ENCODE measurements around the gene CACNB2. TPM values are rescaled to one million over a fixed set of nuclear protein-coding genes. Genes with fewer than 3 reads are reported as not detected.

The CACNB2 gene
- total RNA-seq, 1 experiment from 2014 or later: not detected

DNA sequence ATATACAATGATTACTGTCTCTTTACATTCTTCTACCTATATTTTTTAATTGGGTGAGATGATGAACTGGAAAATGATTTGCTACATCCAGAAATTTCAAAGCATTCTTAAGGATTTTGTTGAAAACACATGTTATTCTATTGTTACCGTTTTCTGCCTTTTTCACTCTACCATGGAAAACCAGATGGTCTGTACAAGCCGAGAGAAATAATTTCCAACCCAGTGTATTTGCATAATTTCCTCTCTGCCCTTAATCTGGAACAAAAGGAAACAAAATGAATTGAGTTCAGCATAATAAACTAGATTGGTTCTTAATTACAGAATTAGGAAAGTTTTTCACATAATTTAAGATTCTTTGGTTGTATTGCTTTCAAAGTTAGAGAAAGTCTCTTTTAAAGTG, 211.2 kb downstream of the CACNB2 start:
- in situ Hi-C loops (cut with HindIII; ENCODE audit: low sequenced_read_pairs): no loop called here
- peak; percentile 52 for DNase-seq (ENCODE audit: low spot score)

DNA sequence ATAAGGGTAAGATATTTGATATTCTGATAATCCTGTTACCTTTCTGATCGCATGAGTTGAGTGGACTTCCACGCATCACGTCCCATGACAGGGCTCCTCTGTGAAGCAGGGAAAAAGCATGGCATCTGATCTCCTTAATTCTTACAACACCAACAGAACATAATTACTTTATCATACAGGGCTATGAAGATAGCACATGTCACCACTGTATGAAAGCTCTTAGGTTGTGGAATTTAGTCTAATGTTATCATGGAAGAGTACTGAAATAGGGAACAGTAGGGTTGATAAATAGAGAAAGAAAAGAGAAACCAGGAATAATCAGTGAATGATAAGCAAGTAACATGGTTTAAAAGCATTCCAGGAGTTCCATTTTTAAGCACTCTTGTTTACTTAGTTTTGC, 212.0 kb downstream of the CACNB2 start:
- in situ Hi-C loops (cut with HindIII; ENCODE audit: low sequenced_read_pairs): no loop called here
- no peak for DNase-seq (ENCODE audit: low spot score)

DNA sequence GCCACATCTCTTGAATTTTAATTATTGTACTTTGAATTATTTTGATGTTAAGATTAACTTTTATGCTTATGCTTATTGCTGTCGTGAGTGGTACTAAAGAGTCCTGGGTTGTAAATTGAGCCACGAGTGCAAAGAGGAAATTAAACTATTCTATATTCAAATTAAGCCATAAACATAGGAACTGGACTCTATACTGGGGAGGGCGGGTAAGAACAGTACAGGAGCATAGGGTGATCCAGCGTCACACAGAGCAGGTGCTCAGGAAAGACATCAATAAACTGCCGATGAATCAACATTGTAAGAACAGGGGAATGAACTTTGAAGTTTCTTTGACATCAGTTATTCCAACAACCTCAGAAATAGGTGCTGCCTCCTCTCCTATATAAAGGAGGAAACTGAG, 219.6 kb downstream of the CACNB2 start:
- in situ Hi-C loops (cut with HindIII; ENCODE audit: low sequenced_read_pairs): no loop called here
- DNase-seq (ENCODE audit: low spot score): no peak

DNA sequence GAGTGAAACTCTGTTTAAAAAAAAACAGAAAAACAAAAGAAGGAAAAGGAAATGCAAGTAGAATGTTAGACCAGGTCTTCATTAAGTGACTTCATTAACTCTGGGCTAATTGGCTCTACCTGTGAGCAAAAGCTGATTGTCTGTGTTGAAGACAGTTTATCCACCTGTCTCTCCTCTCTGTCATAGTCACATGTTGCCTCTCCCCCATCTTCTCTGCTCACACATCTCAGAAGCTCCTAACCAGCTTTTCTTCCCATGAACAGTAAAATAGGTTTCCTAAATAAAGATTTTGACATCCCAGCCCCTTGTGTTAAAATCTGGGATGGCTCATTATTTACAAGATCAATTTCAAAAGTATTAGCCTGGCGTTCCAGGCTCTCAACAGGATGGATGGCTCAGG, 222.7 kb downstream of the CACNB2 start:
- DNase-seq (ENCODE audit: low spot score): no peak
- in situ Hi-C loops (cut with HindIII; ENCODE audit: low sequenced_read_pairs): no loop called here

DNA sequence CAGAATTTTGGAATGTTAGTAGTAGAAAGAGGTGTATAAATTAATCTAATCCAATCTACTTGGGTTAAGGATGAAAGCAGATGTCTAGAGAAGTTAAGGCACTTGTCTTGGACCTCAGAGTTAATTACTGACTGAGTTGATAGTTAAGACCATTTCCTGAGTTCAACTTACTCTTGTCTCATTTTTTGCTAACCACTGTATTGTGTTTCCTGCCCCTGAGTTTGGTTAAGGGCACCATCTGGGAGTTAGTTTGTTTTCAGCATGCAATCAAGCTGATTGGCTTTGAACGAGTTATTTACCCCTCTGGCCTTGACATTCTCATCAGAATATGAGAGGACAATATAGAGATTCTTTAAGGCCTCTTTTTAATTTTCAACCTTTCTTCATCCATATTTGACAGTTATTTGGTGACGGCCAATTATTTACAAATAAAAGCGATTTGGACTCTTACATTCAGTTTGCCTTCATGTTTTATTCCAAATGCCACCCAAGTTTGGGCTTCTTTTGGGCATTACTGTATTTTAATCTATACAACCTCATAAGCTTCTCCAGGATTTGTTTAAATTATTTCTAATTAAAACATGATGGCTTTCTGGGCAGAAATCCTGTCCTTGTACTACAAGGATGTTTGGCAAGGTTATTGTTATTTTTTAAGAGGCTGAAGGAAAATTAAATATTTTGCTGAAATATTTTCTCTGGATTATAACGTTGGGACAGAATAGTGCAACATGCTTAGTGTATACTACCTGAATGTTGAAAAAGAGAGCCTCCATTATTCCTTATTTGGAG, 225.0 kb downstream of the CACNB2 start:
- in situ Hi-C loops (cut with HindIII; ENCODE audit: low sequenced_read_pairs): no loop called here
- no peak for DNase-seq (ENCODE audit: low spot score)

DNA sequence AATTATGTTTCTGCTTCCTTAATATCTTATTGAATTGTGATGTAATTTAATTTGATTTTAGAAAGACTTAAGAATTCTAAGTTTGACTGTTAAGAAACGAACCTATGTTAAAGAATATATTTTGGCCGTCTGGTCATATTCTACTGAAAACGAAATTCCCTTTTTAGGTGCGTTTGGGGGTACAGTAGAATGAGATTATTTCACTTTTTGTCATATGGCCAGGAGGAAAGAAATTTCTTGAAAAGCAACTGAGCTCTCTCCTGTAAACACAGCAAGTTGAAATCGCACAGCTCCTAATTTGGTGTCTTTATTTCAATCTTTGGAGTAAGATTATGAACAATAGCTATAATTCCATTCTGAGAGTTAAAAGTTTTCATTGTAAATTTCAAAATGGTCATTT, 227.6 kb downstream of the CACNB2 start:
- no peak for DNase-seq (ENCODE audit: low spot score)
- in situ Hi-C loops (cut with HindIII; ENCODE audit: low sequenced_read_pairs): no loop called here

DNA sequence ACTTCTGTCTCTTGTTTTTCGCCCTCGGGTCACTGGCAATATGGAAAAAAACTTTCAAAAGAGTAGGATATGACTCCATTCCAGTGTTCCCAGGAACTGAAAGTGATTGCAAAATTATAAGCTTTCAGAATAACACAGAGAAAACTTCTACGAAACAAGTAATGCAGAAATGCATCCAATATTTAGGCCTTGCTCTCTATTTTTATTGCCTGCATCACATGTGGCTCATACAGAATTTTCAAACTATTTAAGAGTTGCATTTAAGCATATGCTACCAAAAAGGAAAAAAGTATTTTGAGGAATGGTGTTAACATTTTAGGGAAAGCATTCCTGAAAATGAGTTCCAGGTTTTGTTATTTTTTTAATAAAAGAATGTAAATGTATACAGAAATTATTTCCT, 228.0 kb downstream of the CACNB2 start:
- in situ Hi-C loops (cut with HindIII; ENCODE audit: low sequenced_read_pairs): no loop called here
- no peak for DNase-seq (ENCODE audit: low spot score)

DNA sequence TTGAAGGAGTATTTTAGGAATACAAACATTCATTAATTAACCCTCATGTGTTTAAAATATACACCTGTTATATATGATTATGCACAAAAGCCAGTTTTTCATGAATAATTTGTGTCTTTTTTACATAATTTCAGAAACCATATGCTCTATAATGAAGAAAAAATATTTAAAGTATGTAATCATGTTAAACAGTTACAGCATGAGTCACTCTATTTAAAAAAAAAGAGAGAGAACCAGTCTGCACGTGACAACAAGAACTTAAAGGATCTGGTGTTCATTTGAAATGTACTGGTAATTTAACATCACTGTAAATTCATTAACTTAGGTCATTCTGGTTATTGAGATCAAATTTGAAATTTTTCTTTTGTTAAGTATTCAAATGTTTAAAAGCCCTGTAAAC, 228.5 kb downstream of the CACNB2 start:
- in situ Hi-C loops (cut with HindIII; ENCODE audit: low sequenced_read_pairs): no loop called here
- DNase-seq (ENCODE audit: low spot score): no peak

DNA sequence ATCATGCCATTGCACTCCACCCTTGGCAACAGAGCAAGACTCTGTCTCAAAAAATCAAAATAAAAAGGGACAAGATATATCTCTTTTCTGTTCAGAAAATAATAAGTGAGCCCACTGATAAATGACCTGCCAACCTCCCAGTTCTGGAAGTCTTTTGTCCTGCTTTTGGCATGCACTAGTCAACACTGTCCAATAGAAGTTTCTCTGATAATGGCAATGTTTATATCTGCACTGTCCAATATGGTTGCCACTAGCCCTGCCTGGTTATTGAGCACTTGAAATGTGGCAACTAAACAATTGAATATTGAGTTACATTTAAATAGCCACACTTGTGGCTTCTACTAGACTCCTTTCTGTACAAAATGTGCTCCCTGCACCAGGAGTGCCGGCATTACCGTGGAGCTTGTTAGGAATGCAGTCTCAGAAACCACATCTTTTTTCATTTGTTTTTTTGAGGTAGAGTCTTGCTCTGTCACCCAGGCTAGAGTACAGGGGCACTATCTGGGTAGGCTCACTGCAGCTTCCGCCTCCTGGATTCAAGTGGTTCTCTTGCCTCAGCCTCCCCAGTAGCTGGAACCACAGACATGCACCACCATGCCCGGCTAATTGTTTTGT, 229.7 kb downstream of the CACNB2 start:
- in situ Hi-C loops (cut with HindIII; ENCODE audit: low sequenced_read_pairs): no loop called here
- DNase-seq (ENCODE audit: low spot score): no peak

DNA sequence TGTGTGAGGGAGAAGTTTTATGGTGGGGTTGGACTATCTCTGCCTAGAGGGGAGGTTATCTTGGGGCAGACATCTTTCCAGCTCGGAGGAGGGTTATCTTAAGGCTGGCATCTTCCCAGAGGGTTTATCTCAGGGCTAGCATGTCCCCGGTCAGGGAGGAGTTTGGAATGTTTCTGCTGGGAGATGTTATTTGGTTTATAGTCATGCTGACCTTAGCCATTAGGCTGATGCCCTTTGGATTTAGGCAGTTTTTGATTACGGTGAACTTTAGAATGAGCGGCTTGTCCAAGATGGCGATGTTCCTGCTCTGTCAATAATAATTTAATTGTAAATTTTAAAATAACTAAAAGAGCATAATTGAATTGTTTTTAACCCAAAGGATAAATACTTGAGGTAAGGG, 236.4 kb downstream of the CACNB2 start:
- DNase-seq (ENCODE audit: low spot score): no peak
- in situ Hi-C loops (cut with HindIII; ENCODE audit: low sequenced_read_pairs): no loop called here

DNA sequence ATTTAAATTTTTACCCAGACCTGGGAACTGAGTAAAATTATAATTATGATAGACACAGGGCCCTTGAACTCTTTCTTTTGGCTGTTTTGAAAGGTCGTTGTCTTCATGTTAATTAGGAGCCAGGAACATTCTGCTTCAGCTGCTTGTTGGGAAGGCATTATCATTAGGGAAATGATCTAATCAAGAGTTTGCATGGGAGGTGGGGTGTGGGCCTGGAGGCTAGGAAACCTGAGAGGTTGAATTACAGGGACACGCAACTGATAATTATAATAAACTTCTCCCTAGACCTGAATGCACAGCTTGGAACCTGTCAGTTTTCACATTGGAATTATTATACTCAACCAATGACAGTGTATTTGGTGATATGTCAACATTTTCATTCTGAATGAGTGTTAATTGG, 237.7 kb downstream of the CACNB2 start:
- DNase-seq (ENCODE audit: low spot score): no peak
- in situ Hi-C loops (cut with HindIII; ENCODE audit: low sequenced_read_pairs): no loop called here

DNA sequence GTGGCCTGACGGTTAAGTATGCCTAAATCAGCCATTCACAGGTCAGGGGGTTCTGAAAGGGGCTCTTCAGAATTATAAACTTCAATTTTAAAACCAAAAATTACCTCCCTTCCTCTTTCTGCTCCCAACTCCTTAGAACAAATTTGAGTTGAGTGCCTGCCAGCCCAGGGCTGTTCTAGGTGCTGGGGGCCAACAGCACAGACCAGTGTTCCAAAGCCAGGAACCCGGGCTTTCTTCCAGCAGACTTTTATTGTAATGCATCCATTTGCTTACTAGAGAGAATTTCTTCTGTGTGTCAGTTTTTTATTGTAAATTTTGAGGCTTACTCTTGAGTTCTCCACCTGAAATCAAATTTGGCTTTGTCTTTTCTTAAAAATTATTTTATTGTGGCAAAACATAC, 238.5 kb downstream of the CACNB2 start:
- in situ Hi-C loops (cut with HindIII; ENCODE audit: low sequenced_read_pairs): no loop called here
- peak; percentile 63 for DNase-seq (ENCODE audit: low spot score)

DNA sequence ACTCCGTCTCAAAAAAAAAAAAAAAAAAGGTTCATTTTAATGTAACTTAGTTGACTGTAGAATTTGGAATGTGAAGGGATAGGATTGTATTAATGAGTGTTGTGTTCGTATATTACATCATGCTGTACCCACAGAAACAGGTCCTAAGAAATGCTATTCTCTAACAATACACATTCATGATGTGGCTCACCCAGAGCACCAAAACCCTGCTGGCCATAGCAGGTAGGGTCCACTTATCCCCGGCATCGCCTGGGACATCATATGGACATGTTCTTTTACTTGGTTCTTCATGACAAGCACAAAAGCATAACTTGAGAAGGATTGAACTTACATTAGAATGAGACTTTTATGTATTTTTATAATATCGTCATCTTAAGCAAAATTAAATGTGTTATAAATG, 241.5 kb downstream of the CACNB2 start:
- in situ Hi-C loops (cut with HindIII; ENCODE audit: low sequenced_read_pairs): no loop called here
- DNase-seq (ENCODE audit: low spot score): no peak

DNA sequence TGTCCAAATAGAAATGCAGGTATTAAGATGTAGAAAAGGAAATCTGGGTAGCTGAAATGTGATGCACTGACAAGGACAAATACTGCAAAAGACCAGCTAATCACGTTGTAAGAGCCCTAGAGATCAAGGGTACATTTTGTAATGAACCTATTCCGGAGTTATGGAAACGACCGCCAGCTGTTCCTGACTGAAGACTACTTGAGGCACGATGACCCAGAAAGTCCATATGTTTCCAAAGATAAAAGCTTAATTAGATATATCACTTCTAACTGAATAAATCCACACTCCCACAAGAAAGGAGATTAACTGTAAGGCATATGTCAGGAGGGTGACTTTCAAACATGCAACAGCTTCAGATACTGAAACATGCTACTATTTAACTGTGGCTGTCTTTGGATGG, 257.7 kb downstream of the CACNB2 start:
- in situ Hi-C loops (cut with HindIII; ENCODE audit: low sequenced_read_pairs): no loop called here
- no peak for DNase-seq (ENCODE audit: low spot score)

DNA sequence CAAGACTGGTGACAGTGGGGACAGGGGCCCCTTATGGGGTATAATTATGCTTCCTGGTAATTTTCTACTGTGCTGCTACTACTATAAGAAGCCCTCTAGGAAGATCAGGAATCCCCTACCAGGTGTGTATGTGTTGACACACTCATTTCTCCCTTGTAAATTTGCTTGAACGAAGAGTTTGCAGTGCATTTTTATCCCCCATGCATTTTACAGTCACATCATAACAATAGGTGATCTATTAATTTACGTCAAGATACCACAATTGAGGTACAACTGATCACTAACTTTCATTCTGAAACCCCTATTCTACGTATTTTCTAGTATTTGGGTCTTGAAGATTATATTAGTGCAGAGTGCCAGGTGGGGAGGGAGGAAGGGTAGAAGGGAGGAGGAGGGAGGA, 258.9 kb downstream of the CACNB2 start:
- no peak for DNase-seq (ENCODE audit: low spot score)
- in situ Hi-C loops (cut with HindIII; ENCODE audit: low sequenced_read_pairs): no loop called here

DNA sequence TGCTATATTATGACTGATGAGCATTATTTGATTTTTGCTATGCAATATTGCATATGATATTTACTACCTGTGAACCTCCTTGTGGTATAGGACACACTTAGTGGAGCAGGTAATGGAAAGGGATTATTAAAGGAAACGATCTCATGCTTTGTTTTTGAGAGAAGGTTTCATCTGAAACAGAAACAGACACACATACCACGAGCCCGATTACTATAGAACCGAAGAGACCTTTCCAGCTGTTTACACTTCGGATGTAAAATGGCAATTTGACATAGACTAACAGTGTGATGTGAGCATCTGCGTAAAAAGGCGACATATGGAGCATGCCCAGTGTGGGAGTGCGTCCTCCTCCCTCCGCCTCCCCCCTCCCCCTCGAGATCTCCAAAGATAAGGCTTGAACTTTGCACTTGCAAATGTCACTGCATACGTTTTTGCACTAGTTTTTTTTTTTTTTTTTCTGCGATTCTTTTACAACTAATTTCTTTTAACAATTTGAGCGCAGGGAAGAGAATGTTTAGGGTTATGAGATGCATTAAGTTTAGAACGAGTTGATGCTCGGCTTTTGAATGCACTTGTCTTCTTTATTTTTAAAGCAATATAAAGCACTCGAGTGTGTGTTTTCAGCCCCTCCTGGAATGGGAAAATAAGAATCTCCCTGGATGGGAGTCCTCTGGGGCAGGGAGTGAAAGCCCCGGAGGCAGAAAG, 260.1 kb downstream of the CACNB2 start:
- DNase-seq (ENCODE audit: low spot score): peak; percentile 91
- in situ Hi-C loops (cut with HindIII; ENCODE audit: low sequenced_read_pairs): no loop called here

DNA sequence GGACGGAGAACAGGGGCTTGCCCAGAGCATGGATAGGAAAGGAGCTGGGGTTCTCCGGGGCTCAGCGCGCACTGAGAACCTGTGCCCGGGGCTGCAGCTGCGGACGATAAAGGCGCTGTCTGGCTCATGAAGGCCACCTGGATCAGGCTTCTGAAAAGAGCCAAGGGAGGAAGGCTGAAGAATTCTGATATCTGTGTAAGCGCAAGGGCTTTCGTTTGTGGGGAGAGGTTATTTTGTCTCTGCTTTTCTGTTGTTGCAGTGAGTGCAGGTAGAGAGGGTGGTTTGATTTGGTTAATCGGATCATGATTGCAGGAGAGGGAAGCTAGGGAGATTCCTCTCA, 260.7 kb downstream of the CACNB2 start:
- in situ Hi-C loops (cut with HindIII; ENCODE audit: low sequenced_read_pairs): no loop called here
- peak; percentile 78 for DNase-seq (ENCODE audit: low spot score)

DNA sequence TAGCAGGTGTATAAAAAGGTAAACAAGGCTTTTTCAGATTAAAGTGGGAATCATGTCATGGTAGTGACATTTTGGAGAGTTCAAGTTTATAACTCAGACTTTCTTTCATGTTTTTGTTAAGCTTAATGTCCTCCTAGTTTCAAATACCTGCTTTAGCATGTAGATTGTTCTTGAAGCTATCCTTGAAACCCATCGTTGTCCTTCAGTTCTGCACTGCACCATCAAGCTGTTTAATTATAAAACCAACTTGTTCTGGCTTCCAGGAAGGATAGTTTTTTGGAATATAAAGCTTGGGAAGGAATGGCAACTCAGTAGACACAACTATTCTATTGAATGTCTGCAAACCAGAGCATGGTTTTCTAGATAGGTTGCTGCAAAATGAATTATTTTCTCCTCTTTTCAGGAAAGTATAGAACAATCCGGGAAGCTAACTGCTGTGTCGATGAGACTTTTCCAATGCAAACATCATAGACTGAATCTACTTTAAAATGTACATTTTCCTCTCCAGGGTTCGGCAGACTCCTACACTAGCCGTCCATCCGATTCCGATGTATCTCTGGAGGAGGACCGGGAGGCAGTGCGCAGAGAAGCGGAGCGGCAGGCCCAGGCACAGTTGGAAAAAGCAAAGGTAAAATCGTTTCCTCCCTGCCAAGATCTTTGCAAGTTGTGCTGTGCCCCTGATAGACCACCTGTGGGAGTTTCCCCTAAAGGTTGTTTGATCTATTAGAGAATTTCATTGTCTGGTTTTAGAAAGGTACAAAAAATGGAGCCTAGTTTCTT, 261.4 kb downstream of the CACNB2 start:
- in situ Hi-C loops (cut with HindIII; ENCODE audit: low sequenced_read_pairs): no loop called here
- DNase-seq (ENCODE audit: low spot score): peak; percentile 75

DNA sequence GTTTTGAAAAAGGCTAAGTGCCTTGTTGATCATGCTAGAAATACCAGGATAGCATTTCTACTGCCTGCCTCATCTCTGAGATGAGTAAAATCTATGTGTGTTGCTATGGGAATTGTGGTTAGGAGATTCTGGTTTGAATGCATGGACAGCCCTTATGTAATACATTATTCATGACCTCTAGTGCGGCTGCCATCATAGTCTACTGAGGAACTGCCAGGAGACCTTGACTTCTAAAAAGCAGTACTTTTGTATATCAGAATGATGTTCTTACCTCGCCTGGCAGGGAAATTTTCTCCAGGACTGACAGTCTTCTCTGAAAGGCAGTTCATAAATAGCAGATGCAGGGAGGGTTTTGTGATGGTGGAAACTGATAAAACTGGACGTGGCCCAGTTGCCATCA, 262.6 kb downstream of the CACNB2 start:
- in situ Hi-C loops (cut with HindIII; ENCODE audit: low sequenced_read_pairs): no loop called here
- DNase-seq (ENCODE audit: low spot score): peak; percentile 81

DNA sequence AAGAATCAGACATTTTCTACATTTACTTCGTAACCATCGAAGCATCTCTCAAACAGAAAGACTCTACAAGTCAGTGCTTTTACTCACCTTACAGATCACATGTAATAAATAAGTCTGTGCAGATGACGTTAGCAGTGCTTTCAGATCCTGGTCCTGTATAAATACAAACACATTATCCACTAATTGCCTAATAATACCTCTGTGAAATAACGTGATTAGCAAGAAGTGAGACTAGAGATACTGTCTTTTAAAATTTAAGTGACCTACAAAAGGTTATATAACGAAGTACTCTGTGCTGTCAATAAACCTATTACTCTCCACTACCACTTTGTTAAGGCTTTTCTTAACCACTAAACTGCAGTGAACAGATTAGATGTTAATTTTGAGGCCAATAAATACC, 264.3 kb downstream of the CACNB2 start:
- peak; percentile 72 for DNase-seq (ENCODE audit: low spot score)
- in situ Hi-C loops (cut with HindIII; ENCODE audit: low sequenced_read_pairs): no loop called here

Measured in G401 (cell line).